ENCODE data around the gene GRM1.

- TF ChIP-seq EZH2phosphoT487 (IDR thresholded peaks at IDR 0.05; ENCODE audit: borderline replicate concordance, low read length) = no peak
- TF ChIP-seq, protein P1, sequence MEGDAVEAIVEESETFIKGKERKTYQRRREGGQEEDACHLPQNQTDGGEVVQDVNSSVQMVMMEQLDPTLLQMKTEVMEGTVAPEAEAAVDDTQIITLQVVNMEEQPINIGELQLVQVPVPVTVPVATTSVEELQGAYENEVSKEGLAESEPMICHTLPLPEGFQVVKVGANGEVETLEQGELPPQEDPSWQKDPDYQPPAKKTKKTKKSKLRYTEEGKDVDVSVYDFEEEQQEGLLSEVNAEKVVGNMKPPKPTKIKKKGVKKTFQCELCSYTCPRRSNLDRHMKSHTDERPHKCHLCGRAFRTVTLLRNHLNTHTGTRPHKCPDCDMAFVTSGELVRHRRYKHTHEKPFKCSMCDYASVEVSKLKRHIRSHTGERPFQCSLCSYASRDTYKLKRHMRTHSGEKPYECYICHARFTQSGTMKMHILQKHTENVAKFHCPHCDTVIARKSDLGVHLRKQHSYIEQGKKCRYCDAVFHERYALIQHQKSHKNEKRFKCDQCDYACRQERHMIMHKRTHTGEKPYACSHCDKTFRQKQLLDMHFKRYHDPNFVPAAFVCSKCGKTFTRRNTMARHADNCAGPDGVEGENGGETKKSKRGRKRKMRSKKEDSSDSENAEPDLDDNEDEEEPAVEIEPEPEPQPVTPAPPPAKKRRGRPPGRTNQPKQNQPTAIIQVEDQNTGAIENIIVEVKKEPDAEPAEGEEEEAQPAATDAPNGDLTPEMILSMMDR (IDR thresholded peaks at IDR 0.05; ENCODE audit: low read depth, low read length, poor library complexity, severe bottlenecking) = no peak
These were observed 240.6 kb downstream of the GRM1 start for GRCh38 chr6:146269482-146269881.

Data from DOHH2 (cell line).